Stimulated activated CD4-positive, alpha-beta T cell treated with anti-CD3 and anti-CD28 coated beads, Interleukin-12 subunit alpha, Interleukin-12 subunit beta, amount 100 ng/mL, for 24 hours (primary cell): Measurements from ENCODE around the gene ZNF358.
"Not testable (repeated sequence)": the region's sequence is repeated elsewhere in the genome, so short reads cannot be mapped to it uniquely, and the experiment has no call there.

ENCODE experiments used
- DNase-seq, 2 experiments: peaks; one replicate each; pipeline ENCODE4 v3.0.0-alpha.2; 2020; ENCODE audit warnings: low read depth in 2 of 2

Gene ZNF358

DNA sequence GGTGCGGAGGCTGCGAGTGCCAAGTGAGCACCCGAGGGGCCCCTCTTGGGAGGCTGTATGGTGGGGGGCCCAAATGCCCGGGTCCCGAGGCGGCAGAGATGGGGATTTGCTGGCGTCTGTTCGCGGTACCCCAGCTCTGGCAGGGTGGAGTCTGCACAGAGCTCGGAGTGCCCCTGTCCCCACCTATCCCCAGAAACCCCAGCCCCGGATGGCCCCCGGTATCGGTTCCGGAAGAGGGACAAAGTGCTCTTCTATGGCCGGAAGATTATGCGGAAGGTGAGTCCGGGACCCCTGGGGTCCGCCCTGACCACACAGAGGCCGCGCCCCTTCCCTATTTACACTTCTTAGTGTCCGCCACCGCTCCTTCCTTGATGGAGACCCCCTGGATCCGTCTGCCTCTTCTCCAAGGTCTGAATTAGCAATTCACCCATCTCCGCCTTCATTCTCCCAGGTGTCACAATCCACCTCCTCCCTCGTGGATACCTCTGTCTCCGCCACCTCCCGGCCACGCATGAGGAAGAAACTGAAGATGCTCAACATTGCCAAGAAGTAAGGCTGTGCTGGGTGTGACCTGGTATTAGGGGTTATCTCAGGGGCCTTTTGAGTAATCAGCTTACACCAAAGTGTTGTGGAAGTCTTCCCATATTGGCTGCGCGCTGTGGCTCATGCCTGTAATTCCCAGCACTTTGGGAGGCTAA is 20.2 kb downstream of the ZNF358 start:
- DNase-seq: no peak

DNA sequence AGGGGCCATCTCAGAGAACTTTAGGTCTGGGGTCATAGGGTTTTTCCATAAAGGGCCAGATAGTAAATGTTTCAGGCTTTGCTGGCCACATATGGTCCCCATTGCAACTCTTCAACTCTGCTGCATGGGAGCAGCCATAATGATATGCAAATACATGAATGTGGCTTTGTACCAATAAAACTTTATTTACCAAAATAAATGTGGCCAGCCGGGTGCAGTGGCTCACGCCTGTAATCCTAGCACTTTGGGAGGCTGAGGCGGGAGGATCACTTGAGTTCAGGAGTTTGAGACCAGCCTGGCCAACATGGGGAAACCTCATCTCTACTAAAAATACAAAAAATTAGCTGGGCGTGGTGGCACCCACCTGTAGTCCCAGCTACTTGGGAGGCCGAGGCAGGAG is 23.1 kb downstream of the ZNF358 start:
- not testable (repeated sequence) for DNase-seq

DNA sequence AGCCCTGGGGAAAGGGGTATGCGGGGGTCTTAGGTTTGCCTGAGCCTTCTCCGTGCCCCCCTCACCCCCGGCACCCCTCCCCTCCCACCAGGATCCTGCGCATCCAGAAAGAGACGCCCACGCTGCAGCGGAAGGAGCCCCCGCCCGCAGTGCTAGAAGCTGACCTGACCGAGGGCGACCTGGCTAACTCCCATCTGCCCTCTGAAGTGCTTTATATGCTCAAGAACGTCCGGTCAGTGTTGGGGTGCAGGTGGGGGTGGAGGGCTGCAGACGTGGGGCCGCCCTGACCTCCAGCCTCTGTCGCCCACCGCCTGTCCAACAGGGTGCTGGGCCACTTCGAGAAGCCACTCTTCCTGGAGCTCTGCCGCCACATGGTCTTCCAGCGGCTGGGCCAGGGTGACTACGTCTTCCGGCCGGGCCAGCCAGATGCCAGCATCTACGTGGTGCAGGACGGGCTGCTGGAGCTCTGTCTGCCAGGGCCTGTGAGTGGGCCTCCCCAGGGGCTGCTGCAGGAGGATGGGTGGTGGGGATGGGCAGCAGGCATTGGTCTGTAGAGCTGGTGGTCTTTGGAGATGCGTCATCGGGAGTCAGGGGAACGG is 24.0 kb downstream of the ZNF358 start:
- DNase-seq: no peak

DNA sequence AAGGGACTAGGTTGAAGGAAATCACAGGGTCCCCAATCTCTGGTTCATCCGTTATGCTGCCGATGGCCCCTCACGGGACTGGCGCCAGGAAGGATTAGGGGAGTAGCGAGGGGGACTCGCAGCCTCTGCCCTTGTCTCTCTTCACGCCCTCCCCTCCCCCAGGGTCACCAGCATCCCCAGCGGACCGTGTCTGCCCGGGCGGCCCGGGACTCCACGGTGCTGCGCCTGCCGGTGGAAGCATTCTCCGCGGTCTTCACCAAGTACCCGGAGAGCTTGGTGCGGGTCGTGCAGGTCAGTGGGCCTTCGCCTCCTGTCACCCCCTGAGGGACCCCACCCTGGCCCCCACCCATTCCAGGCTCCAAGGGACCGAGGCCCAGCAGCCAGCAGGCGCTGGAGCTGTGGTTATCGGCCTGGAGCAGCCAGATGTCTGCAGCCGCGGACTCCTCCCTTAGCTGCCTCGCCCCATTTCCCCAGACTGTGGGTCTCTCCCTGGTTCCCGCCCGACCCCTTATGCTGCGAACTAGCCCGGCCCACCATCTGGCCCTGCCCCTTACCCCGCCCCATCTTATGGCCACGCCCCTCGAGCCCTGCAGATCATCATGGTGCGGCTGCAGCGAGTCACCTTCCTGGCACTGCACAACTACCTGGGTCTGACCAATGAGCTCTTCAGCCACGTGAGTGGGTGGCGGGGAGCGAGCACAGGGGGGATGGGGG is 25.0 kb downstream of the ZNF358 start:
- DNase-seq: peak in 1 of 2 experiments; percentile 38

DNA sequence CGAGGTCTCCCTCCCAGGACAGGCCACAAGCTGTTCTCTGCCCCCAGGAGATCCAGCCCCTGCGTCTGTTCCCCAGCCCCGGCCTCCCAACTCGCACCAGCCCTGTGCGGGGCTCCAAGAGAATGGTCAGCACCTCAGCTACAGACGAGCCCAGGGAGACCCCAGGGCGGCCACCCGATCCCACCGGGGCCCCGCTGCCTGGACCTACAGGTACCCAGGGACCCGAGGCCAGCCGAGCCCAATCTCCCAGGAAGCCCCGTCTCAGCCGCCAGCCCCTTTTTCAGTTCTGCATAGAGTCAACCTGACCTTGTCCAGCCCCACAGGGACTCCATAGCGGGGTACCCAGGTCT is 25.5 kb downstream of the ZNF358 start:
- no peak for DNase-seq

DNA sequence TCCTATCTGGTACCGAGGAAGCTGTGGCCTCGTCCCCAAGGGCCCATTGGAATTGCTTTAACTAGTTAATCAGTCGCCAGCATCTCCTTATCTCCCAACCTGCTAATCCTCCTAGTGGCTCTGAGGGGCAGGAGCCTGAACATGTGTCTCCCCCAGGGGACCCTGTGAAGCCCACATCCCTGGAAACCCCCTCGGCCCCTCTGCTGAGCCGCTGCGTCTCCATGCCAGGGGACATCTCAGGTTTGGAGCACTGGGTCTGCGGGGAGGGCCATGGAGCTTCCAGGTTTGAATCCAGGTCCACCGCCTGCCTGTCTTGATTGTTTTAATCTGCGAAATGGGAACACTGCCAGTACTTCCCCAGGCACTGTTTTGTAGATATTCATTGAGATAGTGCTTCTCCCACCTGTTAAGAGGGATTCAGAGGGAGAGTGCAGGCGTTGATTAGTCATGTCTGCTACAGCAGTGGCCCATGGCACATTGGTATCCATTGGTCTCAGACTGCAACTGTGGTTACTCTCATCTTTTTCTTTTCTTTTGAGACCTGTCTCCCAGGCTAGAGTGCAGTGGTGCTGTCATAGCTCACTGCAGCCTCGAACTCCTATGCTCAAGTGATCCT is 26.0 kb downstream of the ZNF358 start:
- no peak for DNase-seq

DNA sequence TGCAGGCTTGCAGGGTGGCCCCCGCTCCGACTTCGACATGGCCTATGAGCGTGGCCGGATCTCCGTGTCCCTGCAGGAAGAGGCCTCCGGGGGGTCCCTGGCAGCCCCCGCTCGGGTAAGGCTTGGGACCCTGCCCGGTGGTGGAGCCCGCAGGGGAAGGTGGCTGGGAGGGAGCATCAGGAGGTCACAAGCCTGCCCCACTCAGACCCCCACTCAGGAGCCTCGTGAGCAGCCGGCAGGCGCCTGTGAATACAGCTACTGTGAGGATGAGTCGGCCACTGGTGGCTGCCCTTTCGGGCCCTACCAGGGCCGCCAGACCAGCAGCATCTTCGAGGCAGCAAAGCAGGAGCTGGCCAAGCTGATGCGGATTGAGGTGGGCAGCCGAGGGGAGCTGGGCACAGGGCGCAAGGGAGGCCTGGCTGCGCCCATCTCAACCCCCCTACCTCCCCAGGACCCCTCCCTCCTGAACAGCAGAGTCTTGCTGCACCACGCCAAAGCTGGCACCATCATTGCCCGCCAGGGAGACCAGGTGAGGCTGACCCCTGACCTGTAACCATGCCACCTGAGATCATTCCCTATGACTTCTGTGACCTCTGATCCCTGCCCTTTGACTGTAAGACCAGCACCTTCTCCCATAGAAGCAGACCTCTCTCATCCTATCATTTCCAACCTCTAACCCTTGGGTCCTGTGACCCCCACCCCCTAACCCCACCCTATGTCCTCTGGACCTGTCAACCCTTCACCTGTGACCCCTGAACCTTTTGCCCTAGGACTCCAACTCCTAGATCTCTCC is 26.8 kb downstream of the ZNF358 start:
- DNase-seq: no peak

DNA sequence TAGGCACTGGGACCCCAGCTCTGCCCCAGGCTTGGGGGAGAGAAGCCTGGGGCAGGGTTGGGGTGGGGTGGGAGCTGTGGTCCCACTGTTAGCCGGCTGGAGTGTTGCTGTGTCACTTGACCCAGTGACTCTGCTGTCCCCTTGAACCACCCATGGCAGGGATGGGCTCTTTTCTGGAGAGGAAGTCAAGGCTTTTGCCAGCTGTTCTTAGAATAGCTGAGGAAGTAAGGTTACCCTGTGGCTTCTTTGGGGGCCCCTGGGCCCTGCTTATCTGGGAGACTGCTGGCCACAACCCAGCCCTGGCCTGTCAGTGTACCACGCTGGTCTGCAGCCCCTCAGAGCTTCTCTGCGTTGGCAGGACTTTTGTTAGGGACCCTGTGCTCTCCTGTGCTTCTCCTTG is 28.7 kb downstream of the ZNF358 start:
- no peak for DNase-seq

- no peak for DNase-seq
These were observed 29.4 kb downstream of the ZNF358 start for GRCh38 chr19:7545300-7545699.

GRCh38 chr19:7545904-7546303 is 30.0 kb downstream of the ZNF358 start:
- DNase-seq: no peak

DNA sequence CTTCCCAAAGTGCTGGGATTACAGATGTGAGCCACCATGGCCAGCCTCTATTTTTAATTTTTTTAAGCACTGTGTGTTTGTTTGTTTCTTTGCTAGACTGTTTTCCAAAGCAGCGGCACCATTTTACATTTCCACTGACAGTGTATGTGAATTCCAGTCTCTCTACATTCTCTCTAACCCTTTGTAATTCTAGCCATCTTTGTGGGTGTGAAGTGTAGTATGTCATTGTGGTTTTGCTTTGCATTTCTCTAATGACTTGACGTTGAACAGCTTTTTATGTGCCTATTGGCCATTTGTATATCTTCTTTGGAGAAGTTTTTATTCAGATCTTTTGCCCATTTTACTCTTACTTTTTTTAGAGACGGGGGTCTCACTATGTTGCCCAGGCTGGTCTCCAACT is 31.3 kb downstream of the ZNF358 start:
- DNase-seq: no peak

- DNase-seq: no peak
These were observed 33.7 kb downstream of the ZNF358 start for GRCh38 chr19:7549429-7550148.

DNA sequence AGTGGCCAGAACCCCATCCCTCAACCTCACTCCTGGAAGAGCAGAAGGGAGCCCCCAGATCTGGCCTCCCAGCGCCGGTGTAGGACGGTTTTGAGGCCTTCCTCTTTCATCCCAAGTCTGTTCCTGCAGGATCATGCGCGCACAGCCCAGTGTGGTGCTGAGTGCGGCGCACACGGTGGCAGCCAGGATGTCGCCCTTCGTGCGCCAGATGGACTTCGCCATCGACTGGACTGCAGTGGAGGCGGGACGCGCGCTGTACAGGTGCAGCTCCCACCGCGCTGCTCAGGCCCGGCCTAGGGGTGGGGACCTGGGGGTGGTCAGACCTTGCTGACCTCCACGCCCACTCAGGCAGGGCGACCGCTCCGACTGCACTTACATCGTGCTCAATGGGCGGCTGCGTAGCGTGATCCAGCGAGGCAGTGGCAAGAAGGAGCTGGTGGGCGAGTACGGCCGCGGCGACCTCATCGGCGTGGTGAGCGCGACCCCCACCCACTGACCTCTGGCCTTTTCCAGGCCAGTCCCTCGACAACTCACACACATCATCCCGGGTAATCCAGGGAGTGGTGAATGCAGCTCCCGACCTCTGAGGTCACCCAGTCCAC is 34.4 kb downstream of the ZNF358 start:
- no peak for DNase-seq

GRCh38 chr19:7550987-7551761 is 35.3 kb downstream of the ZNF358 start:
- peak in 1 of 2 experiments; percentile 16 for DNase-seq

DNA sequence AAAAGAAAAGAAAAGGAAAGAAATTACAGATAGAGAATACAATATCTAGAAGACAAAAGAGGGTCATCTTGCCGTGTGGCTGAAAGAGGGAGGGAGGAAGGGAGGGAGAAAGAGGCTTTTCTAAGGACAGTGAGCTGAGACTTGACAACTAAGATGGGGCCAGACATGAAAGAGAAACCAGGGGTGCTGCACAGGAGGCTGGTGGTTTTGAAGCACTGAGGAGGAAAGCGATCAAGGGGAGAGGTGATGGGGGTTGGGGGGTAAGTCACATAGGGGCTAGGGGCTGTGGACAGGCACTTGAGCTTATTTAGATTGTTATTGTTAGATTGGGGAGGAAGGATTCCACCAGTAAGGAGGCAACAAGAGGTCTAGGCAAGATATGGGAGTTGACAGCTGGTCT is 36.9 kb downstream of the ZNF358 start:
- DNase-seq: no peak

- no peak for DNase-seq
These were observed 38.7 kb downstream of the ZNF358 start for GRCh38 chr19:7554565-7554964.

GRCh38 chr19:7554990-7555864 is 39.3 kb downstream of the ZNF358 start:
- peak in 1 of 2 experiments; percentile 12 for DNase-seq

- no peak for DNase-seq
These were observed 40.9 kb downstream of the ZNF358 start for GRCh38 chr19:7556696-7557315.

GRCh38 chr19:7558667-7559066 is 42.8 kb downstream of the ZNF358 start:
- DNase-seq: no peak
